H9 (cell line): ENCODE measurements around the gene C1orf74. TPM values are rescaled to one million over a fixed set of nuclear protein-coding genes. Genes with fewer than 3 reads are reported as not detected.
A peak's percentile ranks its signal among the peaks of the same experiment; 100 is the strongest.

Experiments used
- DNase-seq: peaks from one replicate; pipeline ENCODE4 v3.0.0-alpha.2; 2017
- H2AFZ ChIP-seq: one replicate; pipeline ENCODE4 v1.6.1; 2013; ENCODE audit warnings: mild to moderate bottlenecking, low read length, control low read depth, moderate library complexity
- H2AK5ac ChIP-seq: 2 replicates; pipeline ENCODE4 v1.6.1; 2013; ENCODE audit warnings: low read length, control low read depth, mixed read lengths; ENCODE audit not compliant: insufficient read length
- H2BK120ac ChIP-seq: one replicate; pipeline ENCODE4 v1.6.1; 2013; ENCODE audit warnings: low read depth, mild to moderate bottlenecking, low read length, control low read depth, inconsistent platforms; ENCODE audit not compliant: poor library complexity, severe bottlenecking
- H2BK12ac ChIP-seq: 2 replicates; pipeline ENCODE4 v1.6.1; 2013; ENCODE audit warnings: low read length, control low read depth, mixed read lengths, low read depth; ENCODE audit not compliant: insufficient read length
- H2BK15ac ChIP-seq: 2 replicates; pipeline ENCODE4 v1.6.1; 2013; ENCODE audit warnings: low read depth, low read length, control low read depth
- H2BK20ac ChIP-seq: one replicate; pipeline ENCODE4 v1.6.1; 2013; ENCODE audit warnings: low read depth, mild to moderate bottlenecking, low read length, control low read depth, inconsistent platforms; ENCODE audit not compliant: poor library complexity, severe bottlenecking
- H2BK5ac ChIP-seq: 2 replicates; pipeline ENCODE4 v1.6.1; 2013; ENCODE audit warnings: low read length, control low read depth, mixed read lengths; ENCODE audit not compliant: insufficient read length
- H3K14ac ChIP-seq: 2 replicates; pipeline ENCODE4 v1.6.1; 2013; ENCODE audit warnings: low read length, control low read depth; ENCODE audit not compliant: insufficient read depth
- H3K18ac ChIP-seq: 2 replicates; pipeline ENCODE4 v1.6.1; 2013; ENCODE audit warnings: low read depth, mild to moderate bottlenecking, mixed read lengths, low read length, control low read depth; ENCODE audit not compliant: insufficient read length
- H3K23ac ChIP-seq: 2 replicates; pipeline ENCODE4 v1.6.1; 2013; ENCODE audit warnings: low read length, control low read depth, mixed read lengths, low read depth; ENCODE audit not compliant: insufficient read length
- H3K23me2 ChIP-seq: 2 replicates; pipeline ENCODE4 v1.6.1; 2013; ENCODE audit warnings: low read depth, mild to moderate bottlenecking, mixed read lengths, low read length, control low read depth; ENCODE audit not compliant: insufficient read length, poor library complexity, severe bottlenecking
- H3K27ac ChIP-seq: 2 replicates; pipeline ENCODE4 v1.5.1; 2013; ENCODE audit warnings: low read length, control low read depth, mixed read lengths, low read depth; ENCODE audit not compliant: insufficient read length
- H3K27me3 ChIP-seq: 2 replicates; pipeline ENCODE4 v1.6.1; 2013; ENCODE audit warnings: low read length, control low read depth, inconsistent platforms; ENCODE audit not compliant: insufficient read depth
- H3K4ac ChIP-seq: 2 replicates; pipeline ENCODE4 v1.6.1; 2013; ENCODE audit warnings: low read depth, mild to moderate bottlenecking, control low read depth, inconsistent platforms, low read length, moderate library complexity
- H3K4me1 ChIP-seq: 2 replicates; pipeline ENCODE4 v1.6.1; 2013; ENCODE audit warnings: low read length, control low read depth, inconsistent platforms; ENCODE audit not compliant: insufficient read depth
- H3K4me2 ChIP-seq: 2 replicates; pipeline ENCODE4 v1.6.1; 2013; ENCODE audit warnings: low read length, control low read depth, mixed read lengths; ENCODE audit not compliant: insufficient read length, insufficient read depth
- H3K56ac ChIP-seq: 2 replicates; pipeline ENCODE4 v1.6.1; 2013; ENCODE audit warnings: low read depth, mild to moderate bottlenecking, mixed read lengths, low read length, control low read depth; ENCODE audit not compliant: insufficient read length
- H3K79me1 ChIP-seq: 2 replicates; pipeline ENCODE4 v1.6.1; 2013; ENCODE audit warnings: low read depth, mild to moderate bottlenecking, moderate library complexity, low read length, control low read depth, inconsistent platforms; ENCODE audit not compliant: insufficient read depth, poor library complexity, severe bottlenecking
- H3K79me2 ChIP-seq: 2 replicates; pipeline ENCODE4 v1.6.1; 2013; ENCODE audit warnings: low read length, control low read depth, inconsistent platforms; ENCODE audit not compliant: insufficient read depth
- H3K9ac ChIP-seq: 2 replicates; pipeline ENCODE4 v1.6.1; 2013; ENCODE audit warnings: low read length, control low read depth, mixed read lengths; ENCODE audit not compliant: insufficient read length; ENCODE audit errors: extremely low read depth
- H3K9me3 ChIP-seq: one replicate; pipeline ENCODE4 v1.6.1; 2013; ENCODE audit warnings: low read depth, low read length, inconsistent platforms; ENCODE audit not compliant: control insufficient read depth
- H3T11ph ChIP-seq: one replicate; pipeline ENCODE4 v1.6.1; 2013; ENCODE audit warnings: mild to moderate bottlenecking, low read length, control low read depth, inconsistent platforms
- H4K20me1 ChIP-seq: one replicate; pipeline ENCODE4 v1.6.1; 2013; ENCODE audit not compliant: control insufficient read depth, insufficient read length, insufficient read depth
- H4K5ac ChIP-seq: 2 replicates; pipeline ENCODE4 v1.6.1; 2013; ENCODE audit warnings: low read depth, mild to moderate bottlenecking, mixed read lengths, low read length, control low read depth; ENCODE audit not compliant: insufficient read length
- H4K8ac ChIP-seq: replicated peaks from 2 replicates; pipeline ENCODE4 v1.6.1; 2013; ENCODE audit warnings: low read length, control low read depth, mixed read lengths, low read depth; ENCODE audit not compliant: insufficient read length
- H4K91ac ChIP-seq: 2 replicates; pipeline ENCODE4 v1.6.1; 2013; ENCODE audit warnings: low read depth, mild to moderate bottlenecking, moderate library complexity, mixed read lengths, low read length, control low read depth; ENCODE audit not compliant: insufficient read length
- H3K27ac Mint-ChIP-seq, 3 experiments: 2 replicates in 2 of 3; 3 replicates in 1 of 3; pipeline ENCODE4 v1.8.0; 2020 to 2021; ENCODE audit warnings: mixed read lengths in 3 of 3, mild to moderate bottlenecking in 1 of 3, moderate library complexity in 1 of 3
- H3K27me3 Mint-ChIP-seq: 2 replicates; pipeline ENCODE4 v1.8.0; 2021; ENCODE audit warnings: low read depth, mild to moderate bottlenecking, moderate library complexity, mixed read lengths
- H3K36me3 Mint-ChIP-seq, 3 experiments: 2 replicates in 2 of 3; 3 replicates in 1 of 3; pipeline ENCODE4 v1.8.0; 2020 to 2021; ENCODE audit warnings: low read depth in 3 of 3, mixed read lengths in 3 of 3; ENCODE audit not compliant: insufficient read depth in 1 of 3
- H3K4me1 Mint-ChIP-seq, 2 experiments: 2 replicates each; pipeline ENCODE4 v1.8.0; 2020; ENCODE audit warnings: mixed read lengths in 2 of 2
- H3K4me3 Mint-ChIP-seq, 2 experiments: 2 replicates in 1 of 2; 3 replicates in 1 of 2; pipeline ENCODE4 v1.8.0; 2020 to 2021; ENCODE audit warnings: mild to moderate bottlenecking in 2 of 2, mixed read lengths in 2 of 2, moderate library complexity in 1 of 2
- H3K9me3 Mint-ChIP-seq, 2 experiments: 2 replicates in 1 of 2; 3 replicates in 1 of 2; pipeline ENCODE4 v1.8.0; 2020; ENCODE audit warnings: mild to moderate bottlenecking in 2 of 2, mixed read lengths in 2 of 2, moderate library complexity in 1 of 2
- WGBS: extraction: QIAGEN DNeasy Blood & Tissue Kit; methylation state at CpG from one replicate; pipeline ENCODE4 v1.1.7; 2013; ENCODE audit warnings: missing lambda C conversion rate, low lambda C conversion rate, mixed read lengths; ENCODE audit not compliant: insufficient read length; ENCODE audit errors: extremely low coverage; 5-methylcytosine and 5-hydroxymethylcytosine counted together
- total RNA-seq: library from RNA; stranded (reverse); gene quantifications from 2 replicates; pipeline ENCODE4 v1.2.1, GENCODE V29; 2021
- TF ChIP-seq, protein P1 (sequence below): fragments of 200-600 bp; sonication (generic); conservative IDR thresholded peaks from 3 replicates; pipeline ENCODE4 v1.8.0; 2021; ENCODE audit warnings: antibody characterized with exemption, mild to moderate bottlenecking

C1orf74 gene
- total RNA-seq, 1 experiment from 2014 or later: 2.4 TPM

DNA sequence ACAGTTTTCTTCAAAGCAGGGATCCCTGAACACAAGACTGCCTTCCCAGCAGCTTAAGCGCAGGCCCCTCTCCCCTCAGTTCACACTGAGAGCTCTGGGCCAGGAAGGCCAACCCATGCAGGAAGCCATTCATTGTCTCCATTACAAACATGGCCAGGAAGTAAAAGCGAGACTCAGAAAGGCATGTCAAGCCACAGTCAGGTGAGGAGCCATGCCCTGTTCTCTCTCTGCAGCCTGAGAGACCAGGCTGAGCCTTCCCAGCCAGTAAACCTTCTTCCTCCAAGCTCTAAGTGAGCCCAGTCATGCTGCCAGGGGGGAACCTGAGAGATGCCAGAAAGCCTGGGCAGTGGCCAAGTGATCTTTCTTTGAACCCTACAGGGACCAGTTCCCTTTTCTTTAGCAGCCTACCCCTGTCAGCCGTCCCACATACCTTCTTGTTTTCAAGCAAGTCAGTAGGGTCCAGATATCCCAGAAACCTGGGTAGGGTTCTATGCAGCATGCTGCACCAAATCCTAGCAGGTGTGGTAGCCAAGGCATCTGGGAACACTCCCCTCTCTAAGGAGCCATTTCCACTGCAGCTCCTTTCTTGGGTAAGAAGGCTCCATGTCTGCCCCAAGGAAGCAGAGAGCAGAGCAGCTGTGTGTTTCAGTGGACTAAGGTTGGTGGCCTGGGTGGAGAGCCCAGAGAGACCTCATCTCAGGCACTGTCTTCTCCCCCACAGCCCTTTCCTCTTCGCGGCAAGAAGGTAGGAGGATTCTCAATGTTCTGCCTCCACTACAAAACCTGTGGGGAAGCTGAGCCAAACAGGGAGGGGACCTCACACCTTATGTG, 27.5 kb downstream of the C1orf74 start:
- H3K56ac ChIP-seq: no peak overlapping the region
- H3K14ac ChIP-seq: no peak overlapping the region
- no peak overlapping the region for H2AFZ ChIP-seq
- no peaks in the 10 kb centered on the region for H3K4me1 ChIP-seq
- no peaks in the 10 kb centered on the region for H3K27me3 ChIP-seq
- peak overlapping the region in 1 of 3 experiments; percentile 71; a peak in 1 of 7 replicates for H3K27ac Mint-ChIP-seq
- H3K18ac ChIP-seq: no peak overlapping the region
- no peak overlapping the region for H4K5ac ChIP-seq
- TF ChIP-seq, protein P1, sequence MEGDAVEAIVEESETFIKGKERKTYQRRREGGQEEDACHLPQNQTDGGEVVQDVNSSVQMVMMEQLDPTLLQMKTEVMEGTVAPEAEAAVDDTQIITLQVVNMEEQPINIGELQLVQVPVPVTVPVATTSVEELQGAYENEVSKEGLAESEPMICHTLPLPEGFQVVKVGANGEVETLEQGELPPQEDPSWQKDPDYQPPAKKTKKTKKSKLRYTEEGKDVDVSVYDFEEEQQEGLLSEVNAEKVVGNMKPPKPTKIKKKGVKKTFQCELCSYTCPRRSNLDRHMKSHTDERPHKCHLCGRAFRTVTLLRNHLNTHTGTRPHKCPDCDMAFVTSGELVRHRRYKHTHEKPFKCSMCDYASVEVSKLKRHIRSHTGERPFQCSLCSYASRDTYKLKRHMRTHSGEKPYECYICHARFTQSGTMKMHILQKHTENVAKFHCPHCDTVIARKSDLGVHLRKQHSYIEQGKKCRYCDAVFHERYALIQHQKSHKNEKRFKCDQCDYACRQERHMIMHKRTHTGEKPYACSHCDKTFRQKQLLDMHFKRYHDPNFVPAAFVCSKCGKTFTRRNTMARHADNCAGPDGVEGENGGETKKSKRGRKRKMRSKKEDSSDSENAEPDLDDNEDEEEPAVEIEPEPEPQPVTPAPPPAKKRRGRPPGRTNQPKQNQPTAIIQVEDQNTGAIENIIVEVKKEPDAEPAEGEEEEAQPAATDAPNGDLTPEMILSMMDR: no peak
- H3K9ac ChIP-seq: no peak overlapping the region
- H3K23ac ChIP-seq: no peak overlapping the region
- DNase-seq: no peak
- no peaks in the 10 kb centered on the region for H3K23me2 ChIP-seq
- no peaks in the 10 kb centered on the region for H3K4me1 Mint-ChIP-seq
- no peak overlapping the region for H2BK120ac ChIP-seq
- H3K9me3 ChIP-seq: no peaks in the 10 kb centered on the region
- no peak overlapping the region for H3K4me2 ChIP-seq
- H2AK5ac ChIP-seq: no peak overlapping the region
- H4K20me1 ChIP-seq: no peaks in the 10 kb centered on the region
- no peak overlapping the region for H3T11ph ChIP-seq
- no peak overlapping the region for H3K4me3 Mint-ChIP-seq
- no peak overlapping the region for H2BK20ac ChIP-seq
- no peaks in the 10 kb centered on the region for H3K9me3 Mint-ChIP-seq
- H3K79me1 ChIP-seq: no peaks in the 10 kb centered on the region
- WGBS: no CpG with 5 or more reads among the region's 5 CpGs
- H4K8ac ChIP-seq: no peak overlapping the region
- no peak overlapping the region for H2BK5ac ChIP-seq
- no peak overlapping the region for H2BK15ac ChIP-seq
- H3K36me3 Mint-ChIP-seq: no peaks in the 10 kb centered on the region
- H3K27ac ChIP-seq: no peak overlapping the region
- H3K79me2 ChIP-seq: no peaks in the 10 kb centered on the region
- no peak overlapping the region for H2BK12ac ChIP-seq
- peaks cover 37% of the 10 kb centered on the region for H3K27me3 Mint-ChIP-seq
- no peak overlapping the region for H4K91ac ChIP-seq
- H3K4ac ChIP-seq: no peak overlapping the region
